CMK (cell line): Measurements from ENCODE around the gene GAN.
A peak's percentile ranks its signal among the peaks of the same experiment; 100 is the strongest.

Source experiments
- DNase-seq: peaks from one replicate; pipeline ENCODE4 v3.0.0-alpha.2; 2010; ENCODE audit warnings: low read depth

The GAN gene, protein sequence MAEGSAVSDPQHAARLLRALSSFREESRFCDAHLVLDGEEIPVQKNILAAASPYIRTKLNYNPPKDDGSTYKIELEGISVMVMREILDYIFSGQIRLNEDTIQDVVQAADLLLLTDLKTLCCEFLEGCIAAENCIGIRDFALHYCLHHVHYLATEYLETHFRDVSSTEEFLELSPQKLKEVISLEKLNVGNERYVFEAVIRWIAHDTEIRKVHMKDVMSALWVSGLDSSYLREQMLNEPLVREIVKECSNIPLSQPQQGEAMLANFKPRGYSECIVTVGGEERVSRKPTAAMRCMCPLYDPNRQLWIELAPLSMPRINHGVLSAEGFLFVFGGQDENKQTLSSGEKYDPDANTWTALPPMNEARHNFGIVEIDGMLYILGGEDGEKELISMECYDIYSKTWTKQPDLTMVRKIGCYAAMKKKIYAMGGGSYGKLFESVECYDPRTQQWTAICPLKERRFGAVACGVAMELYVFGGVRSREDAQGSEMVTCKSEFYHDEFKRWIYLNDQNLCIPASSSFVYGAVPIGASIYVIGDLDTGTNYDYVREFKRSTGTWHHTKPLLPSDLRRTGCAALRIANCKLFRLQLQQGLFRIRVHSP

GRCh38 chr16:81314603-81315270 is at the start of gene GAN:
GAN (plus strand) TSS chr16:81314962; CDS start chr16:81315114, 152 bp downstream.
- DNase-seq, result peak; percentile 86

DNA sequence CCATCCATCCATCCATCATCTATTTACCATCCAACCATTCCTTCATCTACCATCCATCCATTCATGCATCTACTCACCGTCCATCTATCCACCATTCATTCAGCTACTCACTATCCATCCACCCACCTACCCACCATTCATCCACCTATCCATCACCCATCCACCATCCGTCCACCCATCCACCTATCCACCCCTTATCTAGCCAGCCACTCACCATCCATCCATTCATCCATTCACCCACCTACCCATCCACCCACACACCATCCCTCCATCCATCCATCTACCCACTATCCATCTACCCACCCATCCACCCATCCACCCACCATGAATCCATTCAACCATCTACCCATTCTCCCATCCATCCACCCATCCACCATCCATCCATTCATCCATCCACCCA is 49.7 kb upstream of the GAN start:
- DNase-seq, result no peak

DNA sequence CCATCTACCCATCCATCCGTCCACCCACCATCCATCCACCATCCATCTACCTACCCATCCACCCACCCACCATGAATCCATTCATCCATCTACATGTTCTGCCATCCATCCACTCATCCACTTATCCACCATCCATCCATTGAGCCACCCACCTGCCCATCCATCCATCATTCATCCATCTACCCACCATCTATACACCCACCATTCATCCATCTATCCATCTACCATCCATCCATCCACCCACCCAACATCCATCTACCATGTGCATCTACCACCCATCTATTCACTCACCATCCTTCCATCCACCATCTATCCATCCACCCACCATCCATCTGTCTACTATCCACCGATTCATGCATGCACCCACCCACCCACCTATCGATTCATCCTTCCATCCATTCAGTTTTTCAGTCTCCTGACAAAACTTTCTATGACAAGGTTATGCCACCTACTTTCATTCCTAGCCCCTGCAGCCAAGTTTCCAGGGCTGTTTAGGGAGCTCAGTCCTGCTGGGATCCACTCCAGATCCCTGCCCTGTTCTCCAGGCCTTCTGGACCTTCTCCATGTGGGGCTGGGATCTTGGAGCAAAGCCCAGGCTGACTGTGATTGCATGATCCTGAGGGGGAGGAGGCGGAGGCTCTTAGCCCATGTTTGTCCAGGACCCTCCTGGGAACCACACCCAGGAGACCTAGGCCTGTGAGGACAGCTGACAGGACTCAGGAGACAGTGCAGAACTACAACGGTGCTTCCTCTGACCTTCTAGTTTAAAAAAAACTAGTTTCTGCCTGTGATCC is 48.9 kb upstream of the GAN start:
- DNase-seq, result no peak

- DNase-seq, result no peak
Observed at GRCh38 chr16:81266680-81267095, 48.1 kb upstream of the GAN start.

- no peak for DNase-seq
Observed at GRCh38 chr16:81268509-81268908, 46.3 kb upstream of the GAN start.

DNA sequence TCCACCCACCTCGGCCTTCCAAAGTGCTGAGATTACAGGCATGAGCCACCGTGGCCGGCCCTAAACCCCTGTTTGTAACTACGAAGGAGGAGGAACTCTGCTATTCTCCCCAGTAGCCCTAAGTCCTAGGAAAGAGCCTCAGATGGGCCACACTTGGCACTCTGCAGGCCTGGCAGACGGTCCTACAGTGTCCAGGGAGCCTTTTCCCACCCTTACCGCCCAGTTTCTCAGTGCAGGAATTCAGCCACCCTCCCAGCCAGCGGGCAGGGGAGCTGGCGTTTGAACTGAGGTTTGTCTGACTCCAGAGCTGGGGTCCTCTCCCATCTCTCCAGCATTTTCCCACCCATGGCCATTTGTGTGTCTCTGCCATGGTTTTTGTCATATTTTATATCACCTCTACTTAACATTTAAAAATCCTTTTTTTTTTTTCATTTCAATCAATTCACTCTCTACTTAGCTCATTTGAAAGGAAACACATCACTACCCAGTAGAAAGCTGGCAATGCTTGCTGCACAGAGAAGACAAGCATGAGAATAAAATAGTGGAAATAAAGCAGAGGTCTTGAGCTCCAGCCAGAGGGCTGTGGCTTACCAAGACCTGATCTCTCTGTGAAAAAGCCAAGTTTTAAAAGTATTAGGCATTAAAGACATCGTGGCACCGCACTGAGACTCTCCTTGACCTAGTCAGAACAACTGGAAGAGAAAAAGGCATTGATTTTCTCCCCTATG is 41.4 kb upstream of the GAN start:
- DNase-seq, result no peak

DNA sequence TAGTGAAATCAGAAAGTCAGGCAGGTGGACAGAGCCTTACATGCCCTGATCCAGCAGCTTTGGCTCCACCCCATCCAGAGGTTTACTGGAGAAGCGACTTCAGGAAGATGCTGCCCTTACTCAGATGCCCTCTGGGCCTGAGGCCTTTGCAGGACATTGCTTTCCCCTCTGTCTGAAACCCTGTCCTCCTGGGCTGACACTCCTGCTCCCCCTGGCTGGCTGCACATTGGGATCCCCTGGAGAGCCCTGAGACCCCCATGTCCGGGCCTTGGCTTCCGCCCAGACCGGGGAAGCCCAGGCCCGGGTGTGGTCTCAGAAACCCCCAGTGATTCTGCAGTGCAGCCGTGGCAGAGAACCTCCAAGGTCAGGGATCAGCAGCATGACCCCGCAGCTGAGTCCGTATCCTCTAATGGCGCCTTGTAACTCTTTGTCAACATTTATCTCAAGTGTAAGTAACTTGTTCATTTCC is 39.7 kb upstream of the GAN start:
- no peak for DNase-seq

GRCh38 chr16:81275795-81276194 is 39.0 kb upstream of the GAN start:
- no peak for DNase-seq

DNA sequence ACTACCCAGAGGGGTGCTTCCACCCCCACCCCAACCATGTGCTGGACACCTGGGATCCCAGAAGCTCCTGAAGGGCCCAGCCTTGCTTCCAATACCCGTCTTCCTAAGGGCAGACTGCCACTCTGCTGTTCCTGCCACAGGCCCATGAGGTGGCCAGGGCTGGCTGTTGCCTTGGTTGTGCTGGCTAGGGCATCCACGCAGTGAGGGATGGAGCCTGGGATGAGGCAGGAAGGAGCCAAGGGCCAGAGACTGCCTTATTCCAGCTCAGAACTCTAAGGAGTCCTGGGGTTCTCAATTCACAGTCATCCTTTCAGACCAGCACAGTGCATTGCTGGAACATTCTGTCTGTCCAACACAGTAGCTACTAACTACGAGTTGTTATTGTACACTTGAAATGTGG is 38.4 kb upstream of the GAN start:
- DNase-seq, result no peak

- no peak for DNase-seq
Observed at GRCh38 chr16:81277541-81278080, 37.2 kb upstream of the GAN start.

DNA sequence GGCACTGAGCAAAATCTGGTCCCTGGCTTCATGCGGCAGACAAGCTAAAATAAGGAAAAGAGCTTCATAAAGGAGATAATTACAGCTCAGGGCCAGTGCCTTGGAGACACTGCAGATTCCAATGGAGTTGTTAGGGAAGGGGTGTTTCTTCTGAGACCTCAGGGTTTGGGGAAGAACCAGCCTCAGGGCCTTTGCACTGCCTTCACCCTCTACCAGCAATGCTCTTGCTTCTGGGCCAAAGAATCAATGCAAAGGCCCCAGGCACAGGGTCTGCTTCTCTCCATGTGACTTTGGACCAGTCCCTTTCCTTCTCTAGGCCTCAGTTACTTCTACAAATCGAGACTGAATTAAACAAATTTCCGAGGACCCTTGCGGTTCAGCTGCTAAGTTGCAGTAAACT is 36.2 kb upstream of the GAN start:
- no peak for DNase-seq

GRCh38 chr16:81279392-81279791 is 35.4 kb upstream of the GAN start:
- no peak for DNase-seq

GRCh38 chr16:81280393-81280792 is 34.4 kb upstream of the GAN start:
- no peak for DNase-seq

DNA sequence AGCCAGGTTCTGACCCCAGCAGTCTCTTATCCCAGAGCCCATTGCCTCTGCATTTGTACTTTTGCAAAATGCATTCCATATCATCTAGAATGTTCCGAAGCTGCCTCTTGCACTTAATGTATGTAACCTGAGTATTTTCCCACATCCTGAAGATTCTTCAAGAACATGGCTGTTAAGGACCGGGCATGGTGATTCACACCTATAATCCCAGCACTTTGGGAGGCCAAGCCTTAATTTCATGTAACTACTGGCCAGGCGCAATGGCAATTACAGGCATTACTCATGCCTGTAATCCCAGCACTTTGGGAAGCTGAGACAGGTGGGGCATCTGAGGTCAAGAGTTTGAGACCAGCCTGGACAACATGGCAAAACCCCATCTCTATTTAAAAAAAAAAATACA is 31.7 kb upstream of the GAN start:
- no peak for DNase-seq

DNA sequence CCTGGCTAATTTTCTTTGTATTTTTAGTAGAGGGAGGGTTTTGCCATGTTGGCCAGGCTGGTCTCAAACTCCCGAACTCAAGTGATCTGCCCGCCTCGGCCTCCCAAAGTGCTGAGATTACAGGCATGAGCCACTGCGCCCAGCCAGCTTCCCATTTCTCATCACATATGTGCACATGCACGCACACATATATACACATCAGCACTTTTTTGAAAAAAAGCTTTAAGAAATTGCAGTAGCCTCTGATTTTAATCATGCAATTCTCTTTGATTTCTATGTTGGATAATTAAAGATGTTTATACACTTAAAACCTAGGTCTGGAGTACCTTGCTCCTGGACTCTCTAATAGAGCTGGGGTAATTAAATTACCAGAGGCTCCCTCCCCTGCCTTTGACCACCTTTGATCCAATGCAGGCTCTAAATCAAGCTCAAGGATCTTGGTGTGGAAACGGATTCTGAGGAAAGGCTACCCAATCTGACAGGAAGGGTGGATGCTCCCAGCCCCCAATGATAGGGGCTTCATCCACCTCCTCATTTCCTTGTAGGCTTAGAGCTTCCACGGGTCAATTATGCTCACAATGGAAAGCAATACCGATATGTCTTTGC is 29.7 kb upstream of the GAN start:
- DNase-seq, result no peak

GRCh38 chr16:81286190-81286589 is 28.6 kb upstream of the GAN start:
- no peak for DNase-seq

DNA sequence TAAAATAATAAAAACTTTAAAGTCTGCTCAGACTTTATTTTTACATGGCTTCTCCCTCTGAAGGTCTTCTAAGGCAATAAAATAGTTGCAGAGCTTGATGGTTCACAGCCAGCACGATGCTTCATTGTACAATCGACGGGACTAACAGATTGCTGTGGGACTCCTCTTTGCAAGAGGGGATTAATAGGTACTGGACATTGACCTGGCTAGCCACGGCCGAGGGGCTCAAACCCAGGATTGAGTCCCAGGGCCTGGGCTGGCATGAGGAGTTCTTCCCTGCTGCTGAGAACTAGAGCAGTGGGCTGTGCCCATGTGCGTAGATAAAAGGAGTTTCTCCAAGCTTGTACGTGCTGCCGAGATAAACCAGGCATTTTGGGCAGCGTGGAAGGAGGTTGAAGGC is 23.6 kb upstream of the GAN start:
- no peak for DNase-seq

GRCh38 chr16:81292936-81293335 is 21.8 kb upstream of the GAN start:
- no peak for DNase-seq

GRCh38 chr16:81293909-81294802 is 20.6 kb upstream of the GAN start:
- DNase-seq, result no peak

- DNase-seq, result no peak
Observed at GRCh38 chr16:81296631-81297030, 18.1 kb upstream of the GAN start.
